Colonic mucosa (tissue), 4 donors: ENCODE data around the gene VRK1. TPM values are rescaled to one million over a fixed set of nuclear protein-coding genes. Genes with fewer than 3 reads are reported as not detected.

Source experiments
- DNase-seq: peaks from one replicate; pipeline ENCODE4 v3.0.0-alpha.2; 2020
- H3K27ac ChIP-seq: fragments of 200-600 bp; one replicate; pipeline ENCODE4 v1.8.0; 2021
- H3K27me3 ChIP-seq: fragments of 200-600 bp; one replicate; pipeline ENCODE4 v1.8.0; 2021
- H3K36me3 ChIP-seq: fragments of 200-600 bp; one replicate; pipeline ENCODE4 v1.8.0; 2021
- H3K4me1 ChIP-seq: fragments of 200-600 bp; one replicate; pipeline ENCODE4 v1.8.0; 2021; ENCODE audit warnings: mild to moderate bottlenecking
- H3K4me3 ChIP-seq: fragments of 200-600 bp; one replicate; pipeline ENCODE4 v1.8.0; 2021
- H3K9ac ChIP-seq, 2 donors: one replicate each; pipeline ENCODE4 v1.7.0; 2013; ENCODE audit warnings: control low read depth in 2 of 2, low read depth in 2 of 2, low read length in 2 of 2
- H3K9me3 ChIP-seq: fragments of 200-600 bp; one replicate; pipeline ENCODE4 v1.8.0; 2021
- intact Hi-C: fragments of 100-400 bp; cut with DNase I; formaldehyde crosslinking; loops from one replicate; pipeline ENCODE4 v1.14.1; 2022
- total RNA-seq, 2 donors: library from RNA; stranded (reverse); fragmentation: NEBNext Ultra II Directional in 1 of 2; extraction: Animal tissue kit (Norgen Biotek cat#: 25700) in 1 of 2; gene quantifications; one replicate each; pipeline ENCODE4 v1.2.1, GENCODE V29; 2021
- TF ChIP-seq, protein P1 (sequence below): fragments of 200-600 bp; IDR thresholded peaks from one replicate; pipeline ENCODE4 v1.8.0; 2022; ENCODE audit warnings: antibody characterized with exemption, mild to moderate bottlenecking
- donor health status: healthy.
- donor health status: DM: no; HTN: no; CAD: no.
- donor health status: DM: no; HTN: no; CAD: no.

The VRK1 gene
- total RNA-seq, 2 donors from 2014 or later: 13.0 to 35.9 TPM

DNA sequence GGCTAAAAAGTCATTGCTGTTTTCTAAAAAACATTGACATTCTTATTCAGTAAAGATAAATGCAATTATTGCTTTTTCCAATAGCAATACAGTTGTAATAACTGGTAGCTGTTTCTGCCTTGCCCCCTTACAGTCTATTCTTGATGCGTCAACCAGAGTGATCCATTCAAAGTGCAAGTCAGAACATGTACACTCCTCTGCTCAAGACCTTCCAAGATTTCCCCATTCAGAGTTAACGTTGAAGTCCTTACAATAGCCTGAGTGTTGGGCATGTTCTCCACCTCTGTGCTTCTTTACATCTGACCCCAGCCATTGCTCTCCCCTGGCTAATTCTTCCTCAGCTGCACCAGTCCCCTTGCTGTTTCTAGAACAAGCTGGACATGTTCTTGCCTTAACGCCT is 24.3 kb downstream of the VRK1 start:
- TF ChIP-seq, protein P1, sequence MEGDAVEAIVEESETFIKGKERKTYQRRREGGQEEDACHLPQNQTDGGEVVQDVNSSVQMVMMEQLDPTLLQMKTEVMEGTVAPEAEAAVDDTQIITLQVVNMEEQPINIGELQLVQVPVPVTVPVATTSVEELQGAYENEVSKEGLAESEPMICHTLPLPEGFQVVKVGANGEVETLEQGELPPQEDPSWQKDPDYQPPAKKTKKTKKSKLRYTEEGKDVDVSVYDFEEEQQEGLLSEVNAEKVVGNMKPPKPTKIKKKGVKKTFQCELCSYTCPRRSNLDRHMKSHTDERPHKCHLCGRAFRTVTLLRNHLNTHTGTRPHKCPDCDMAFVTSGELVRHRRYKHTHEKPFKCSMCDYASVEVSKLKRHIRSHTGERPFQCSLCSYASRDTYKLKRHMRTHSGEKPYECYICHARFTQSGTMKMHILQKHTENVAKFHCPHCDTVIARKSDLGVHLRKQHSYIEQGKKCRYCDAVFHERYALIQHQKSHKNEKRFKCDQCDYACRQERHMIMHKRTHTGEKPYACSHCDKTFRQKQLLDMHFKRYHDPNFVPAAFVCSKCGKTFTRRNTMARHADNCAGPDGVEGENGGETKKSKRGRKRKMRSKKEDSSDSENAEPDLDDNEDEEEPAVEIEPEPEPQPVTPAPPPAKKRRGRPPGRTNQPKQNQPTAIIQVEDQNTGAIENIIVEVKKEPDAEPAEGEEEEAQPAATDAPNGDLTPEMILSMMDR: no peak
- intact Hi-C loops: no loop called here
- Histone ChIP-seq H3K4me1 (no peaks in the 10 kb centered on the region), H3K36me3 (no peaks in the 10 kb centered on the region), H3K9ac (no peak overlapping the region), H3K4me3 (no peak overlapping the region), H3K9me3 (no peaks in the 10 kb centered on the region), H3K27ac (no peak overlapping the region), H3K27me3 (no peaks in the 10 kb centered on the region)
- DNase-seq: no peak

- intact Hi-C loops: no loop called here
- Histone ChIP-seq H3K4me3 (no peak overlapping the region), H3K9me3 (no peaks in the 10 kb centered on the region), H3K27me3 (no peaks in the 10 kb centered on the region), H3K27ac (no peak overlapping the region), H3K9ac (no peak overlapping the region), H3K36me3 (no peaks in the 10 kb centered on the region), H3K4me1 (no peaks in the 10 kb centered on the region)
- TF ChIP-seq, protein P1: no peak
- DNase-seq: no peak
Observed at GRCh38 chr14:96823652-96824051, 26.5 kb downstream of the VRK1 start.

DNA sequence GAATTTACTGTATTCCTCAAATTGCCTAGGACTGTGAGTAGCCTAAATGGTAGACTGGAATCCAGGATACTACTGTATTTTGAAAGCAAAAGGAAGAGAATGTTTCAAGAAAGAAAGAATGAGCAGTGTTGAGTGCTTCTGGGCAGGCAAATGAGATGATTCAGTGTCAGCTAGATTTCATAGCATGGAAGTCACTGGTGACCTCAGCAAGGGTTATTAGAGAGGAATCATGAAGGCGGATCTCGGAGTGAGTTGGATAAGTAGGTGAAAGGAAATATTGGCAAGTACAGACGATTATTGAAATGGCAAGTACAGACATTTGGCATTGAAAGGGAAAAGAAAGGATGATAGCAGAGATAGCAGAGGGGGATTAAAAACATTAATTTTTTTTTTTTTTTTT is 27.1 kb downstream of the VRK1 start:
- no peak overlapping the region for H3K4me3 ChIP-seq
- H3K27me3 ChIP-seq: no peaks in the 10 kb centered on the region
- H3K9ac ChIP-seq: no peak overlapping the region
- intact Hi-C loops: no loop called here
- TF ChIP-seq, protein P1: no peak
- H3K27ac ChIP-seq: no peak overlapping the region
- no peaks in the 10 kb centered on the region for H3K36me3 ChIP-seq
- H3K4me1 ChIP-seq: no peaks in the 10 kb centered on the region
- H3K9me3 ChIP-seq: no peaks in the 10 kb centered on the region
- no peak for DNase-seq

GRCh38 chr14:96826818-96827217 is 29.6 kb downstream of the VRK1 start:
- no peaks in the 10 kb centered on the region for H3K36me3 ChIP-seq
- no peaks in the 10 kb centered on the region for H3K9me3 ChIP-seq
- H3K4me1 ChIP-seq: no peaks in the 10 kb centered on the region
- no peak overlapping the region for H3K9ac ChIP-seq
- H3K27ac ChIP-seq: no peak overlapping the region
- TF ChIP-seq, protein P1: no peak
- H3K27me3 ChIP-seq: no peaks in the 10 kb centered on the region
- intact Hi-C loops: no loop called here
- H3K4me3 ChIP-seq: no peak overlapping the region
- no peak for DNase-seq

- H3K27me3 ChIP-seq: no peaks in the 10 kb centered on the region
- intact Hi-C loops: no loop called here
- no peak overlapping the region for H3K27ac ChIP-seq
- no peak overlapping the region for H3K4me3 ChIP-seq
- no peaks in the 10 kb centered on the region for H3K36me3 ChIP-seq
- no peaks in the 10 kb centered on the region for H3K9me3 ChIP-seq
- no peak for DNase-seq
- no peak overlapping the region for H3K9ac ChIP-seq
- no peaks in the 10 kb centered on the region for H3K4me1 ChIP-seq
- TF ChIP-seq, protein P1: no peak
Observed at GRCh38 chr14:96827290-96827689, 30.1 kb downstream of the VRK1 start.

DNA sequence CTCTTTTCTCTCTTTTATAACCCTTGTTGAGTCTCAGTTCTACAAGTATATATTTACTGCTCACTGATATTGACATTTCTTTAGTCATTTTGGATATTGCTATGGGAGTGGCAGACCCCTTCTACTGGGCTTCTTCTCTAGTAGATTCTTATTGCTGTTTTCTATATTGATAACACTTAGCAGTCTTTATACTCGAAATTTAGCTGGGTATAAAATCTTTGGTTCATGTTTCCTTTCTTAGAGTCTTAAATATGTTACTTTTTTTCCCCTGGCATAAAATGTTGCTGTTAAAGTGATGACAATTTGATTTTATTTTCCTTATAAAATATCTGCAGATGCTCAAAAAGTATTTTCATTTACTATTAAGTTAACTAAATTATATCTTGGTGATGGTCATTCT is 32.6 kb downstream of the VRK1 start:
- H3K9me3 ChIP-seq: no peaks in the 10 kb centered on the region
- H3K27ac ChIP-seq: no peak overlapping the region
- no peaks in the 10 kb centered on the region for H3K4me1 ChIP-seq
- intact Hi-C loops: no loop called here
- no peak overlapping the region for H3K9ac ChIP-seq
- TF ChIP-seq, protein P1: no peak
- DNase-seq: no peak
- no peaks in the 10 kb centered on the region for H3K27me3 ChIP-seq
- H3K4me3 ChIP-seq: no peak overlapping the region
- no peaks in the 10 kb centered on the region for H3K36me3 ChIP-seq
